Measurements from ENCODE around the gene LDLRAD4.

Gene LDLRAD4

DNA sequence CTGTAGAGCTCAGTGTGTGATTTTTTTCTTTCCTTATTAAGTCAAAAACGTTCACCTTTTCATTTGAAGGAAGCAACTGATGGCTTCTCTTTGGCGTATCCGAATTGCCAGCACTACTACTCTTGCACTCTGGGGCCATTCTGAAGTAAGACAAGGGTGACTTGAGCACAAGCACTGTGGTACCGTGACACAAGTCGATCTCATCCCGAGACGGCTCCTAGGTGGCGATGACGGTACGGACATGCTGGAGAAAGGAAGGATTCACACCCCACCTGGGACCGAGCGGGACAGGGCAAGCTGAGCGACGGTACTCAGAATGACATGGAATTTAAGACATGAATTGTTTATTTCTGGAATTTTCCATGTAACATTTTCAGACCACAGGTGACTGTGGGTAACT is 36.8 kb upstream of the LDLRAD4 start:
- Histone ChIP-seq H3K4me3 (ENCODE audit: low read depth in 1 of 5, low read length in 5 of 5) (no peak overlapping the region), H3K36me3 (ENCODE audit: control insufficient read depth in 5 of 5, insufficient read depth in 5 of 5, low read length in 5 of 5) (no peaks in the 10 kb centered on the region), H3K9me3 (ENCODE audit: control insufficient read depth in 5 of 5, low read length in 5 of 5) (no peaks in the 10 kb centered on the region), H3K27me3 (ENCODE audit: control insufficient read depth in 5 of 5, insufficient read depth in 4 of 5, low read length in 5 of 5) (peaks cover 0 to 6% (median 0%) of the 10 kb centered on the region in 5 donors), H3K9ac (ENCODE audit: low read length in 5 of 5) (no peak overlapping the region), H3K27ac (ENCODE audit: low read depth, low read length) (no peak overlapping the region), H3K4me1 (ENCODE audit: control insufficient read depth in 5 of 5, insufficient read depth in 5 of 5, low read length in 5 of 5) (peaks cover 0 to 16% (median 11%) of the 10 kb centered on the region in 5 donors)

GRCh38 chr18:13183359-13183758 is 35.2 kb upstream of the LDLRAD4 start:
- H3K36me3 ChIP-seq (ENCODE audit: control insufficient read depth in 5 of 5, insufficient read depth in 5 of 5, low read length in 5 of 5) = no peaks in the 10 kb centered on the region
- H3K27ac ChIP-seq (ENCODE audit: low read depth, low read length) = no peak overlapping the region
- H3K9me3 ChIP-seq (ENCODE audit: control insufficient read depth in 5 of 5, low read length in 5 of 5) = no peaks in the 10 kb centered on the region
- peaks cover 0 to 6% (median 0%) of the 10 kb centered on the region in 5 donors for H3K27me3 ChIP-seq (ENCODE audit: control insufficient read depth in 5 of 5, insufficient read depth in 4 of 5, low read length in 5 of 5)
- no peak overlapping the region for H3K4me3 ChIP-seq (ENCODE audit: low read depth in 1 of 5, low read length in 5 of 5)
- peaks cover 0 to 16% (median 11%) of the 10 kb centered on the region in 5 donors for H3K4me1 ChIP-seq (ENCODE audit: control insufficient read depth in 5 of 5, insufficient read depth in 5 of 5, low read length in 5 of 5)
- H3K9ac ChIP-seq (ENCODE audit: low read length in 5 of 5) = no peak overlapping the region

DNA sequence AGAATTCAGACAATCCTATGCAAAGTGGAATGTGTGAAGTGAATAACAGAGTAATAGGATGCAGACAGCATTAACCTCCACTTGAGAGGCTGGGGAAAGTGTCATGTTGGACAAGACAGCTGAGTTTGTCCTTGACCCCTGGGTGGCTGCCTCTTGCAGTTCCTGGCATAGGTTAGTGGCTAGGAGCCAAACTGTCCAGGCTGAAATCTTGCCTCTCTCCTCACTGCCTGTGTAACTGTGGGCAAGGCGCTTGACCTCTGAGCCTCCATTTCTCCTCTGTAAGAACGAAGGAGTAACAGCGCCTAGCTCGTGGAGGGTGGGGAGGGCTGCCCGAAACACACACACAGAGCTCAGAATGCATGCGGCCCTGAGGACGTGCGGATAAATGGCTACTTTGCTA is 34.8 kb upstream of the LDLRAD4 start:
- no peak overlapping the region for H3K4me3 ChIP-seq (ENCODE audit: low read depth in 1 of 5, low read length in 5 of 5)
- no peak overlapping the region for H3K27ac ChIP-seq (ENCODE audit: low read depth, low read length)
- H3K27me3 ChIP-seq (ENCODE audit: control insufficient read depth in 5 of 5, insufficient read depth in 4 of 5, low read length in 5 of 5) = peaks cover 0 to 6% (median 0%) of the 10 kb centered on the region in 5 donors
- no peaks in the 10 kb centered on the region for H3K36me3 ChIP-seq (ENCODE audit: control insufficient read depth in 5 of 5, insufficient read depth in 5 of 5, low read length in 5 of 5)
- no peaks in the 10 kb centered on the region for H3K9me3 ChIP-seq (ENCODE audit: control insufficient read depth in 5 of 5, low read length in 5 of 5)
- H3K4me1 ChIP-seq (ENCODE audit: control insufficient read depth in 5 of 5, insufficient read depth in 5 of 5, low read length in 5 of 5) = peaks cover 0 to 16% (median 11%) of the 10 kb centered on the region in 5 donors
- H3K9ac ChIP-seq (ENCODE audit: low read length in 5 of 5) = no peak overlapping the region

- H3K9ac ChIP-seq (ENCODE audit: low read length in 5 of 5) = no peak overlapping the region
- H3K36me3 ChIP-seq (ENCODE audit: control insufficient read depth in 5 of 5, insufficient read depth in 5 of 5, low read length in 5 of 5) = no peaks in the 10 kb centered on the region
- H3K4me3 ChIP-seq (ENCODE audit: low read depth in 1 of 5, low read length in 5 of 5) = no peak overlapping the region
- H3K4me1 ChIP-seq (ENCODE audit: control insufficient read depth in 5 of 5, insufficient read depth in 5 of 5, low read length in 5 of 5) = peaks cover 0 to 16% (median 11%) of the 10 kb centered on the region in 5 donors
- H3K27me3 ChIP-seq (ENCODE audit: control insufficient read depth in 5 of 5, insufficient read depth in 4 of 5, low read length in 5 of 5) = peaks cover 0 to 6% (median 0%) of the 10 kb centered on the region in 5 donors
- no peaks in the 10 kb centered on the region for H3K9me3 ChIP-seq (ENCODE audit: control insufficient read depth in 5 of 5, low read length in 5 of 5)
- H3K27ac ChIP-seq (ENCODE audit: low read depth, low read length) = no peak overlapping the region
Measured at GRCh38 chr18:13184396-13184795, 34.2 kb upstream of the LDLRAD4 start.

- H3K9ac ChIP-seq (ENCODE audit: low read length in 5 of 5) = no peak overlapping the region
- H3K36me3 ChIP-seq (ENCODE audit: control insufficient read depth in 5 of 5, insufficient read depth in 5 of 5, low read length in 5 of 5) = no peaks in the 10 kb centered on the region
- no peak overlapping the region for H3K4me3 ChIP-seq (ENCODE audit: low read depth in 1 of 5, low read length in 5 of 5)
- H3K27ac ChIP-seq (ENCODE audit: low read depth, low read length) = no peak overlapping the region
- no peaks in the 10 kb centered on the region for H3K9me3 ChIP-seq (ENCODE audit: control insufficient read depth in 5 of 5, low read length in 5 of 5)
- H3K4me1 ChIP-seq (ENCODE audit: control insufficient read depth in 5 of 5, insufficient read depth in 5 of 5, low read length in 5 of 5) = peaks cover 0 to 24% (median 12%) of the 10 kb centered on the region in 5 donors
- peaks cover 0 to 6% (median 0%) of the 10 kb centered on the region in 5 donors for H3K27me3 ChIP-seq (ENCODE audit: control insufficient read depth in 5 of 5, insufficient read depth in 4 of 5, low read length in 5 of 5)
Measured at GRCh38 chr18:13185675-13186198, 32.8 kb upstream of the LDLRAD4 start.

DNA sequence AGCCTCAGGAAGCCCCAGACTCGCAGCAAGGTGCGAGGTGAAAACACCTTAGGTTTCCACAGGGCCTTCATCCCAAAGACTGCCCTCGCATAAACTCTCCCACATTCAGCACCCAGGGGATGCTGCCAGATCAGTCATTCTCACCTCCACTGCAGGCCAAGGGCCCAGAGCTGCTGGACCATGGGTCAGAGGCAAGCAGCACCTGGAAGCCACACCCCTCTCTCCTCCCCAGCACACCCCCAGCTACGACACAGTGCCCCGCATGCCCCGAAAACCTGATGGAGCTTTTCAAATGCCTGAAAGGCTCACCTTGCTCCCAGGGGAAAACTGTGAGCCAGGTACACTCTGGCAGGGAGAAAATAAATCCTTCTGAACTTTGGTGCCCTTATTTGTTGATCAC is 31.9 kb upstream of the LDLRAD4 start:
- no peaks in the 10 kb centered on the region for H3K36me3 ChIP-seq (ENCODE audit: control insufficient read depth in 5 of 5, insufficient read depth in 5 of 5, low read length in 5 of 5)
- H3K9ac ChIP-seq (ENCODE audit: low read length in 5 of 5) = no peak overlapping the region
- H3K4me3 ChIP-seq (ENCODE audit: low read depth in 1 of 5, low read length in 5 of 5) = no peak overlapping the region
- peaks cover 0 to 6% (median 0%) of the 10 kb centered on the region in 5 donors for H3K27me3 ChIP-seq (ENCODE audit: control insufficient read depth in 5 of 5, insufficient read depth in 4 of 5, low read length in 5 of 5)
- H3K4me1 ChIP-seq (ENCODE audit: control insufficient read depth in 5 of 5, insufficient read depth in 5 of 5, low read length in 5 of 5) = peaks cover 0 to 33% (median 20%) of the 10 kb centered on the region in 5 donors
- no peaks in the 10 kb centered on the region for H3K9me3 ChIP-seq (ENCODE audit: control insufficient read depth in 5 of 5, low read length in 5 of 5)
- no peak overlapping the region for H3K27ac ChIP-seq (ENCODE audit: low read depth, low read length)

DNA sequence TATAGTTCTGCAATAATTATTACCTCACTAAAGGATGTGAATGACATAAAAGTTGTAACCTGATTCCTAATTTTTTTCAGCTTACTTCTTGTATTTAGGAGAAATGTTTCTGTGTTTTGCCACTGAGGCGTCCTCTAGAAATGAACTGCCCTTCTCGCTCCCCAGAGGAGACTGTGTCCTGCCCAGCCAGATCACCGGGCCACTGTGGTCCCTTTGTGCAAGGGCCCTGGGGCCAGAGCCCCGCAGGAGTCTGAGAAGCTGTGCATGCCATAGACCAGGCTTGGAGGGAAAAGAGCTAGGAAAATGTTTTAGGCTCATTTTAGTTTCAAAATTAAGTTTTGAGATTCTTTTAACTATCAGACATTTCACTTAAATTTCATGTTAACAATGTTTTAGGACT is 31.1 kb upstream of the LDLRAD4 start:
- Histone ChIP-seq H3K36me3 (ENCODE audit: control insufficient read depth in 5 of 5, insufficient read depth in 5 of 5, low read length in 5 of 5) (no peaks in the 10 kb centered on the region), H3K4me3 (ENCODE audit: low read depth in 1 of 5, low read length in 5 of 5) (no peak overlapping the region), H3K9me3 (ENCODE audit: control insufficient read depth in 5 of 5, low read length in 5 of 5) (no peaks in the 10 kb centered on the region), H3K4me1 (ENCODE audit: control insufficient read depth in 5 of 5, insufficient read depth in 5 of 5, low read length in 5 of 5) (peaks cover 0 to 37% (median 20%) of the 10 kb centered on the region in 5 donors), H3K9ac (ENCODE audit: low read length in 5 of 5) (no peak overlapping the region), H3K27me3 (ENCODE audit: control insufficient read depth in 5 of 5, insufficient read depth in 4 of 5, low read length in 5 of 5) (no peaks in the 10 kb centered on the region), H3K27ac (ENCODE audit: low read depth, low read length) (no peak overlapping the region)

- Histone ChIP-seq H3K9me3 (ENCODE audit: control insufficient read depth in 5 of 5, low read length in 5 of 5) (peaks cover 0 to 3% (median 0%) of the 10 kb centered on the region in 5 donors), H3K4me1 (ENCODE audit: control insufficient read depth in 5 of 5, insufficient read depth in 5 of 5, low read length in 5 of 5) (peaks cover 0 to 22% (median 11%) of the 10 kb centered on the region in 5 donors), H3K27ac (ENCODE audit: low read depth, low read length) (no peak overlapping the region), H3K36me3 (ENCODE audit: control insufficient read depth in 5 of 5, insufficient read depth in 5 of 5, low read length in 5 of 5) (no peaks in the 10 kb centered on the region), H3K4me3 (ENCODE audit: low read depth in 1 of 5, low read length in 5 of 5) (no peak overlapping the region), H3K27me3 (ENCODE audit: control insufficient read depth in 5 of 5, insufficient read depth in 4 of 5, low read length in 5 of 5) (no peaks in the 10 kb centered on the region), H3K9ac (ENCODE audit: low read length in 5 of 5) (no peak overlapping the region)
Measured at GRCh38 chr18:13191031-13191430, 27.5 kb upstream of the LDLRAD4 start.

GRCh38 chr18:13191779-13192178 is 26.8 kb upstream of the LDLRAD4 start:
- Histone ChIP-seq H3K9me3 (ENCODE audit: control insufficient read depth in 5 of 5, low read length in 5 of 5) (peaks cover 0 to 3% (median 0%) of the 10 kb centered on the region in 5 donors), H3K4me3 (ENCODE audit: low read depth in 1 of 5, low read length in 5 of 5) (no peak overlapping the region), H3K9ac (ENCODE audit: low read length in 5 of 5) (no peak overlapping the region), H3K4me1 (ENCODE audit: control insufficient read depth in 5 of 5, insufficient read depth in 5 of 5, low read length in 5 of 5) (peaks cover 0 to 21% (median 8%) of the 10 kb centered on the region in 5 donors), H3K36me3 (ENCODE audit: control insufficient read depth in 5 of 5, insufficient read depth in 5 of 5, low read length in 5 of 5) (no peaks in the 10 kb centered on the region), H3K27ac (ENCODE audit: low read depth, low read length) (no peak overlapping the region), H3K27me3 (ENCODE audit: control insufficient read depth in 5 of 5, insufficient read depth in 4 of 5, low read length in 5 of 5) (no peaks in the 10 kb centered on the region)

DNA sequence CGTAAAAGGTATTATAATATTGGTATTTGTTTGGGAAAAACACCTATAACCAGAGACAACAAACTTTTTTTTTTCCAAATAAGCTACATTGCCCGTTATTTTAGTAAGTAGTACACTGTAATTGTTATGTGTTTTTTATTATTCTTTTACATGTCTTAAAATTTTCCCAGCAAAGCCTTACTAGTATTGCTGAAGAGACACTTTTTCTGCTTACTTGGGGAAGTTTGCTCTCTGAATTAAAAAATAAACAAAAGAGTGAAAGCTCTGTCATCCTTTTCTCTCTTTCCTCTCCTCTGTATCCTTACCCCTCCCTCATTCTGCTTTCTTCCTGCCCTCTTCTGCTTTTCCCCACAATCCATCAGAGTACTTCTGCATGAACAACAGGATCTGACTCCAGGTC is 25.6 kb upstream of the LDLRAD4 start:
- Histone ChIP-seq H3K36me3 (ENCODE audit: control insufficient read depth in 5 of 5, insufficient read depth in 5 of 5, low read length in 5 of 5) (peaks cover 0 to 3% (median 0%) of the 10 kb centered on the region in 5 donors), H3K4me1 (ENCODE audit: control insufficient read depth in 5 of 5, insufficient read depth in 5 of 5, low read length in 5 of 5) (peaks cover 0 to 21% (median 8%) of the 10 kb centered on the region in 5 donors), H3K9ac (ENCODE audit: low read length in 5 of 5) (no peak overlapping the region), H3K9me3 (ENCODE audit: control insufficient read depth in 5 of 5, low read length in 5 of 5) (peaks cover 0 to 3% (median 0%) of the 10 kb centered on the region in 5 donors), H3K4me3 (ENCODE audit: low read depth in 1 of 5, low read length in 5 of 5) (no peak overlapping the region), H3K27ac (ENCODE audit: low read depth, low read length) (no peak overlapping the region), H3K27me3 (ENCODE audit: control insufficient read depth in 5 of 5, insufficient read depth in 4 of 5, low read length in 5 of 5) (no peaks in the 10 kb centered on the region)
